Neural crest cell (in vitro differentiated cells): ENCODE data around the gene HOXA3. TPM values are rescaled to one million over a fixed set of nuclear protein-coding genes. Genes with fewer than 3 reads are reported as not detected.

Experiments
- DNase-seq: peaks from one replicate; pipeline ENCODE4 v3.0.0; 2021; ENCODE audit warnings: low read depth, mixed read lengths, low spot score
- H3K27ac Mint-ChIP-seq: one replicate; pipeline ENCODE4 v1.8.0; 2021; ENCODE audit warnings: mild to moderate bottlenecking, mixed read lengths; ENCODE audit not compliant: unreplicated experiment
- H3K27me3 Mint-ChIP-seq: 2 replicates; pipeline ENCODE4 v1.8.0; 2021; ENCODE audit warnings: low read depth, mild to moderate bottlenecking, mixed read lengths
- H3K36me3 Mint-ChIP-seq: 2 replicates; pipeline ENCODE4 v1.8.0; 2021; ENCODE audit warnings: low read depth, mild to moderate bottlenecking, mixed read lengths
- H3K4me1 Mint-ChIP-seq: 2 replicates; pipeline ENCODE4 v1.8.0; 2021; ENCODE audit warnings: mixed read lengths
- H3K4me3 Mint-ChIP-seq: one replicate; pipeline ENCODE4 v1.8.0; 2021; ENCODE audit warnings: mild to moderate bottlenecking, mixed read lengths
- H3K9me3 Mint-ChIP-seq: 2 replicates; pipeline ENCODE4 v1.8.0; 2021; ENCODE audit warnings: mixed read lengths
- CTCF ChIP-seq: fragments of 200-600 bp; sonication (generic); conservative IDR thresholded peaks from 2 replicates; pipeline ENCODE4 v1.5.0; 2021; ENCODE audit warnings: antibody characterized with exemption, mild to moderate bottlenecking
- total RNA-seq: library from RNA; stranded (reverse); gene quantifications from 2 replicates; pipeline ENCODE4 v1.2.1, GENCODE V29; 2021

HOXA3 gene
- total RNA-seq, 1 donor from 2014 or later = 10.6 TPM

GRCh38 chr7:27171325-27171636 is 18.9 kb upstream of the HOXA3 start:
- Mint-ChIP-seq H3K36me3 (peaks cover 2% of the 10 kb centered on the region), H3K4me3 (peak overlapping the region; percentile 22), H3K27ac (no peak overlapping the region), H3K4me1 (peaks cover 13% of the 10 kb centered on the region), H3K9me3 (no peaks in the 10 kb centered on the region), H3K27me3 (peaks cover 93% of the 10 kb centered on the region)
- no peak for TF ChIP-seq CTCF
- DNase-seq = no peak

GRCh38 chr7:27170426-27171324 is 18.3 kb upstream of the HOXA3 start:
- Mint-ChIP-seq H3K9me3 (no peaks in the 10 kb centered on the region), H3K36me3 (peaks cover 3% of the 10 kb centered on the region), H3K4me3 (peak overlapping the region; percentile 62), H3K4me1 (peaks cover 13% of the 10 kb centered on the region), H3K27ac (no peak overlapping the region), H3K27me3 (peaks cover 93% of the 10 kb centered on the region)
- no peak for TF ChIP-seq CTCF
- DNase-seq = no peak

GRCh38 chr7:27169658-27170425 is 17.5 kb upstream of the HOXA3 start:
- TF ChIP-seq CTCF = no peak
- DNase-seq = no peak
- peaks cover 5% of the 10 kb centered on the region for H3K36me3 Mint-ChIP-seq
- H3K9me3 Mint-ChIP-seq = no peaks in the 10 kb centered on the region
- H3K27me3 Mint-ChIP-seq = peaks cover 92% of the 10 kb centered on the region
- peak overlapping the region; percentile 62 for H3K4me3 Mint-ChIP-seq
- H3K27ac Mint-ChIP-seq = no peak overlapping the region
- peaks cover 13% of the 10 kb centered on the region for H3K4me1 Mint-ChIP-seq

DNA sequence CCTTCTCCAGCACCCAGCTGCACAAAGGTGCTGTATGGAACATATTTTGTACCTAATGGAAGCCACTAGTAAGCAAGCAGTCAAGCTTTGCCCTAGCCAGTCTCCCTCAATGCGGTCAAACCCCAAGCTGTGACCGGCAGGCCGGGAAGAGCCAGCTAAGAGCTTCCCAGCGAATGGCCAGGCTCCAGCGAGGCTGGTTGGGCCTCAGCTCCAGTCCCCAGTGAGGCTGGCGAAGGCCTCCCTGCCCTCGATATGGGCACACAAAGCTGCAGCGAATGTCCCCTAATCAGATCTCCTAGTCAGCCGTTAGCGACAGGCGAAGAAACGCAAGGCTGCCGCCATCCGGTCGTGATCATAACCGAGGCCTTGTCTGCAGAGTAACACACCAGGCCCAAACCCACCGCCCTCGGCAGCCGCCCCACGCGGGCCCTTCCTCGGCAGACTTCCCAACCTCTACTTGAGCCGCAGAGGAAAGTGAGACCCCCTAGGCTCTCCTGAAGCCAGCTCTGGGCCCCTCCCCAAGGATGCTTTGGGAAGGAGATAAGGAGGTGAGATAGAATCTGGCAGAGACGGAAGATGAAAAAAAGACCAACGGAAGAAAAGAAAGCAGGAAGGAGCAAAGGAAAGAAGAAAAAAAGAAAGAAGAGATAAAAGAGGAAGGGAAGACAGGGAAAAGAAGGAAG is 16.0 kb upstream of the HOXA3 start:
- Mint-ChIP-seq H3K4me3 (peak overlapping the region; percentile 54), H3K4me1 (peaks cover 18% of the 10 kb centered on the region), H3K27ac (no peak overlapping the region), H3K9me3 (no peaks in the 10 kb centered on the region), H3K36me3 (peaks cover 9% of the 10 kb centered on the region), H3K27me3 (peaks cover 96% of the 10 kb centered on the region)
- DNase-seq = no peak
- TF ChIP-seq CTCF = no peak

GRCh38 chr7:27167916-27168264 is 15.5 kb upstream of the HOXA3 start:
- Mint-ChIP-seq H3K36me3 (peaks cover 9% of the 10 kb centered on the region), H3K4me1 (peaks cover 18% of the 10 kb centered on the region), H3K4me3 (peak overlapping the region; percentile 54), H3K27ac (no peak overlapping the region), H3K27me3 (peaks cover 98% of the 10 kb centered on the region), H3K9me3 (no peaks in the 10 kb centered on the region)
- TF ChIP-seq CTCF = no peak
- DNase-seq = no peak
